Adrenal gland (tissue), 5 donors: ENCODE results near the gene ELOB.

Source experiments
- CTCF ChIP-seq, 6 experiments: fragments of 450-650 bp in 4 of 6; fragments of 200-600 bp in 2 of 6; sonication (generic) in 1 of 6; IDR thresholded peaks; 1 replicate in 5 of 6; 2 replicates in 1 of 6; pipeline versions ENCODE4 v1.5.1 to v1.8.0; 2016 to 2021; ENCODE audit warnings: antibody characterized with exemption in 6 of 6, mild to moderate bottlenecking in 2 of 6, moderate library complexity in 1 of 6
- POLR2A ChIP-seq, 2 donors: fragments of 450-650 bp; IDR thresholded peaks; one replicate each; pipeline ENCODE4 v1.6.1; 2017; ENCODE audit warnings: antibody characterized with exemption in 2 of 2, mild to moderate bottlenecking in 2 of 2, moderate library complexity in 1 of 2
- donor health status: DM: no; HTN: no; CAD: no.

DNA sequence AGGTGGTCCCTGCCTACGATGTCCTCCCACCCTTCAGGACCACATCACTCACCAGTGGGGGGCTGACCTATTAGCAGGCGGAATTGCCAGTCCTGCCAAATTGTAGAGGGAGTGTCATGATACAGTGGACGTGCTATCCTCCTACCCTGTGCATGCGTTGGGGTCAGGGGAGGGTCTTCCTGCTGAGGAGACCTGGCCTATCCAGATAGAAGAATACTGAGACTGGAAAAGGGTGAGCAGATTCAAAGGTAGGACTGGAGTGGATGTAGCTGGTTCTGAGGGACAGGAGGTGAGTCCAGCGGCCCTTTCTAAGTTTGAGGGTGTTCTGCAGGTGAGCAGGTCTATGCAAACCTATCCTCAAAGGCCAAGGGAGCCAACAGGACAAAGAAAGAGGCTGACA lies 29.2 kb upstream of the ELOB start:
- TF ChIP-seq CTCF (IDR thresholded peaks at IDR 0.05) (no peak), POLR2A (IDR thresholded peaks at IDR 0.05) (no peak)
